Caco-2 (cell line): ENCODE measurements around the gene CCNB2. TPM values are rescaled to one million over a fixed set of nuclear protein-coding genes. Genes with fewer than 3 reads are reported as not detected.
"Not testable (repeated sequence)": the region's sequence is repeated elsewhere in the genome, so short reads cannot be mapped to it uniquely, and the experiment has no call there.

ENCODE experiments used
- BruUV-seq: library from RNA; stranded (reverse); fragments of 400-500 nt; replicated peaks from 2 replicates; lab custom pipeline; 2021; lab: Mats Ljungman, UMichigan
- CTCF ChIA-PET: fragments of 300-600 bp; sonication (Branson Sonifier 250); formaldehyde crosslinking; loops from one replicate; lab custom pipeline; 2022; ENCODE audit warnings: antibody characterized with exemption; lab: Charles Lee
- POLR2A ChIA-PET: fragments of 300-600 bp; sonication (Branson Sonifier 250); formaldehyde crosslinking; loops from one replicate; lab custom pipeline; 2022; ENCODE audit warnings: antibody characterized with exemption; lab: Charles Lee
- DNase-seq, 2 experiments: peaks; one replicate each; pipeline versions ENCODE4 v3.0.0 to v3.0.0-alpha.2; 2020 to 2022
- H3K27me3 ChIP-seq: replicated peaks from 2 replicates; pipeline ENCODE4 v1.6.0; 2011; ENCODE audit warnings: low read length; ENCODE audit not compliant: control insufficient read depth, insufficient read depth
- H3K36me3 ChIP-seq: 2 replicates; pipeline ENCODE4 v1.5.1; 2011; ENCODE audit warnings: low read length; ENCODE audit not compliant: control insufficient read depth, insufficient read depth
- H3K4me1 ChIP-seq: fragments of 250-450 bp; sonication (Bioruptor Pico); 2 replicates; pipeline ENCODE4 v1.5.1; 2020; ENCODE audit warnings: mild to moderate bottlenecking
- H3K4me3 ChIP-seq: 2 replicates; pipeline ENCODE4 v1.5.1; 2011; ENCODE audit warnings: low read depth, mild to moderate bottlenecking, control low read depth, low read length
- H3K9me3 ChIP-seq: fragments of 250-450 bp; sonication (Bioruptor Pico); 2 replicates; pipeline ENCODE4 v1.5.1; 2020; ENCODE audit warnings: mild to moderate bottlenecking, moderate library complexity
- H3K27ac Mint-ChIP-seq: one replicate; pipeline ENCODE4 v1.8.0; 2022; ENCODE audit warnings: mixed read lengths; ENCODE audit not compliant: unreplicated experiment
- H3K27me3 Mint-ChIP-seq: one replicate; pipeline ENCODE4 v1.8.0; 2022; ENCODE audit warnings: mixed read lengths; ENCODE audit not compliant: insufficient read depth, unreplicated experiment
- H3K36me3 Mint-ChIP-seq: one replicate; pipeline ENCODE4 v1.8.0; 2022; ENCODE audit warnings: mild to moderate bottlenecking, mixed read lengths; ENCODE audit not compliant: insufficient read depth, unreplicated experiment
- H3K4me1 Mint-ChIP-seq: one replicate; pipeline ENCODE4 v1.8.0; 2022; ENCODE audit warnings: low read depth, mixed read lengths; ENCODE audit not compliant: unreplicated experiment
- H3K4me3 Mint-ChIP-seq: one replicate; pipeline ENCODE4 v1.8.0; 2022; ENCODE audit warnings: mild to moderate bottlenecking, moderate library complexity, mixed read lengths; ENCODE audit not compliant: unreplicated experiment
- H3K9me3 Mint-ChIP-seq: one replicate; pipeline ENCODE4 v1.8.0; 2022; ENCODE audit warnings: mixed read lengths; ENCODE audit not compliant: unreplicated experiment
- CTCF ChIP-seq, 2 experiments: fragments of 200-600 bp in 1 of 2; IDR thresholded peaks; 1 replicate in 1 of 2; 2 replicates in 1 of 2; pipeline versions ENCODE4 v1.5.1 to v1.8.0; 2011 to 2022; ENCODE audit warnings: antibody characterized with exemption in 1 of 2, control low read depth in 1 of 2, inconsistent platforms in 1 of 2, low read depth in 1 of 2, low read length in 1 of 2, mild to moderate bottlenecking in 1 of 2, moderate library complexity in 1 of 2; ENCODE audit not compliant: insufficient read depth in 1 of 2, severe bottlenecking in 1 of 2, unreplicated experiment in 1 of 2
- intact Hi-C: fragments of 100-400 bp; cut with micrococcal nuclease; formaldehyde crosslinking; loops from one replicate; pipeline ENCODE4 v1.10.0; 2022; ENCODE audit not compliant: unreplicated experiment
- total RNA-seq: library from RNA; stranded (reverse); gene quantifications from 2 replicates; pipeline ENCODE4 v1.2.3, GENCODE V29; 2022

Gene CCNB2
- total RNA-seq, 1 experiment from 2014 or later, result 90.1 TPM

GRCh38 chr15:59124261-59124660, 19.3 kb downstream of the CCNB2 start:
- no peaks in the 10 kb centered on the region for H3K4me1 ChIP-seq
- H3K36me3 Mint-ChIP-seq, result peaks cover 98% of the 10 kb centered on the region
- H3K9me3 ChIP-seq, result 0 out of 2 replicates have a peak, but pooled peaks cover 6% of the 10 kb centered on the region
- no peaks in the 10 kb centered on the region for H3K27me3 Mint-ChIP-seq
- H3K9me3 Mint-ChIP-seq, result peaks cover 14% of the 10 kb centered on the region
- BruUV-seq, result no TSS peak
- DNase-seq, result no peak
- no peak overlapping the region for H3K4me3 Mint-ChIP-seq
- intact Hi-C loops, result no loop called here
- H3K36me3 ChIP-seq, result no peaks in the 10 kb centered on the region
- H3K4me1 Mint-ChIP-seq, result no peaks in the 10 kb centered on the region
- ChIA-PET CTCF (interaction anchor here (1.7 kb wide), 1 partner anchor 405 kb away, joined by 5 read pairs; no protein-coding TSS in a partner anchor), POLR2A (no interaction called here)
- no peak overlapping the region for H3K27ac Mint-ChIP-seq
- H3K4me3 ChIP-seq, result no peak overlapping the region
- TF ChIP-seq CTCF (IDR thresholded peaks at IDR 0.05; ENCODE audit: insufficient read depth in 1 of 2, low read depth in 1 of 2, low read length in 1 of 2, severe bottlenecking in 1 of 2, unreplicated experiment in 1 of 2), result no peak
- H3K27me3 ChIP-seq, result no peaks in the 10 kb centered on the region

- CTCF ChIA-PET, BruUV-seq: not testable (repeated sequence)
These were observed 20.7 kb downstream of the CCNB2 start for GRCh38 chr15:59125683-59126082.

GRCh38 chr15:59127255-59127654, 22.3 kb downstream of the CCNB2 start:
- peak overlapping the region; percentile 50 for H3K27ac Mint-ChIP-seq
- peaks cover 28% of the 10 kb centered on the region for H3K9me3 Mint-ChIP-seq
- H3K27me3 Mint-ChIP-seq, H3K4me3 ChIP-seq, H3K27me3 ChIP-seq, H3K4me1 Mint-ChIP-seq, BruUV-seq, H3K36me3 ChIP-seq, H3K4me1 ChIP-seq, intact Hi-C loops, CTCF ChIA-PET, POLR2A ChIA-PET, H3K4me3 Mint-ChIP-seq, DNase-seq: not testable (repeated sequence)
- H3K9me3 ChIP-seq, result peaks cover 11% of the 10 kb centered on the region; the same call in 1 of the 2 replicates
- peaks cover 100% of the 10 kb centered on the region for H3K36me3 Mint-ChIP-seq

More at GRCh38 chr15:59125683-59126082, 20.7 kb downstream of the CCNB2 start:
- H3K36me3 ChIP-seq, H3K4me1 Mint-ChIP-seq, H3K4me3 Mint-ChIP-seq, H3K27ac Mint-ChIP-seq, H3K4me3 ChIP-seq, H3K27me3 ChIP-seq, POLR2A ChIA-PET, intact Hi-C loops, DNase-seq, H3K27me3 Mint-ChIP-seq, H3K4me1 ChIP-seq: not testable (repeated sequence)
- Mint-ChIP-seq H3K9me3 (peaks cover 28% of the 10 kb centered on the region), H3K36me3 (peaks cover 99% of the 10 kb centered on the region)
- H3K9me3 ChIP-seq, result peaks cover 11% of the 10 kb centered on the region; the same call in 1 of the 2 replicates

GRCh38 chr15:59131456-59131855, 26.5 kb downstream of the CCNB2 start:
- BruUV-seq, result no TSS peak
- no peak overlapping the region for H3K27ac Mint-ChIP-seq
- ChIA-PET POLR2A (no interaction called here), CTCF (no interaction called here)
- no peak for TF ChIP-seq CTCF (IDR thresholded peaks at IDR 0.05; ENCODE audit: insufficient read depth in 1 of 2, low read depth in 1 of 2, low read length in 1 of 2, severe bottlenecking in 1 of 2, unreplicated experiment in 1 of 2)
- Histone ChIP-seq H3K36me3 (peaks cover 3% of the 10 kb centered on the region; the same call in 1 of the 2 replicates), H3K4me3 (no peak overlapping the region), H3K27me3 (no peaks in the 10 kb centered on the region), H3K4me1 (no peaks in the 10 kb centered on the region), H3K9me3 (peaks cover 11% of the 10 kb centered on the region; the same call in 1 of the 2 replicates)
- no peaks in the 10 kb centered on the region for H3K27me3 Mint-ChIP-seq
- no peak for DNase-seq
- no peaks in the 10 kb centered on the region for H3K4me1 Mint-ChIP-seq
- peaks cover 100% of the 10 kb centered on the region for H3K36me3 Mint-ChIP-seq
- H3K4me3 Mint-ChIP-seq, result no peak overlapping the region
- H3K9me3 Mint-ChIP-seq, result peaks cover 28% of the 10 kb centered on the region
- intact Hi-C loops, result no loop called here
